ENCODE data around the gene KLF16. TPM values are rescaled to one million over a fixed set of nuclear protein-coding genes. Genes with fewer than 3 reads are reported as not detected.

KLF16 gene
- total RNA-seq, 1 donor from 2014 or later, result 13.2 TPM

DNA sequence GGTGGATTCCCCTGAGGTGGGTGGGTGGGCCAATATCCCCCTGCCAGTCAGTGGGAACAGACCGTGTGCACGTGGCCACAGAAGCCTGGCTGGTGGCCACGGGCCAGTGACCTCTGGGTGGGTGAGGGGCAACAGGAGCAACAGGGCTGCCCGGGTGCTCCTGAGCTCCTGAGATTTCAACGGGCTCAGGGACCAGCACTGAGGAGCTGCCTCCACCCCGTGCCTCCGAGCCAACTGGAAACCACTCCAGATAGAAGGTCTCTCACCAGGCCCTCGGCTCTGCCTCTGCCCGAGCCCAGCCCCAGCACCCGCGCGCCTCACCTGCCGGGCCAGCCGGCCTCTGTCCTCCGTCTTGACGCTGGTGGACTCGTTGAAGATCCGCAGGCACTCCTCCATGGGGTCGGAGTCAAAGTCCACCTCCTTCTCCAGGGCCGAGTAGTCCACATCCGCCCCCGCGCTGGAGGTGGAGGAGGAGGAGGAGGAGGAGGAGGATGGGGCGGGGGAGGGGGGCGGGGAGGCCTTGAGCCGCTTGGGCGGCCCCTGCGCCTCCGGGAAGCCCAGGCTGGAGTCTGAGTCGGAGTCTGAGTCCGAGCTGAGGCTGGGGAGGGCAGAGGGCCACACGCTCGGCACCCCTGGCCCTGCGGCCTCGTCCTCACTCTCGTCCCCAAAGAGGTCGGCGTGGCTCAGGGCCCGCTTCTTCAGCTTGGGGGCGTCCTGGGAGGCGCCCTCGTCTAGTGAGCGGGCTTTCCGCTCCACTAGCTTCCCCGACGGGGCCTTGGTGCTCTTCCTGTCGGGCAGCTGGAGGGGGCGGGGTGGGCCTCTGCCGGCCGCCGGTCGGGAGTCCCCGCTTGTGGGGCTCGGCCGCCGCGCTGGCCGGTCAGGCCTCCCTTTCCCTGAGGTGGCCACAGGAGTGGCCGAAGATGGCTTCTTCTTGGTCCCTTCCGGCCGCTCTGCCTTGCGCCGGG, 36.5 kb downstream of the KLF16 start:
- Mint-ChIP-seq H3K9me3 (ENCODE audit: low read depth) (no peaks in the 10 kb centered on the region), H3K27me3 (no peaks in the 10 kb centered on the region), H3K27ac (no peak overlapping the region), H3K4me3 (ENCODE audit: low read depth) (peak overlapping the region; percentile 33), H3K36me3 (ENCODE audit: insufficient read depth) (peaks cover 8% of the 10 kb centered on the region), H3K4me1 (ENCODE audit: low read depth) (peaks cover 4% of the 10 kb centered on the region)
- DNase-seq (ENCODE audit: low spot score, unreplicated experiment), result no peak
- no peak for TF ChIP-seq CTCF (IDR thresholded peaks at IDR 0.05; ENCODE audit: unreplicated experiment)

- TF ChIP-seq CTCF (IDR thresholded peaks at IDR 0.05; ENCODE audit: unreplicated experiment), result peak; percentile 92
- Mint-ChIP-seq H3K9me3 (ENCODE audit: low read depth) (no peaks in the 10 kb centered on the region), H3K27me3 (no peaks in the 10 kb centered on the region), H3K4me1 (ENCODE audit: low read depth) (peaks cover 4% of the 10 kb centered on the region), H3K36me3 (ENCODE audit: insufficient read depth) (peaks cover 9% of the 10 kb centered on the region), H3K27ac (peak overlapping the region; percentile 31), H3K4me3 (ENCODE audit: low read depth) (no peak overlapping the region)
- peak; percentile 86 for DNase-seq (ENCODE audit: low spot score, unreplicated experiment)
Observed at GRCh38 chr19:1825909-1826556, 37.3 kb downstream of the KLF16 start.

- no peak for DNase-seq (ENCODE audit: low spot score, unreplicated experiment)
- Mint-ChIP-seq H3K27me3 (no peaks in the 10 kb centered on the region), H3K27ac (no peak overlapping the region), H3K4me1 (ENCODE audit: low read depth) (peaks cover 4% of the 10 kb centered on the region), H3K9me3 (ENCODE audit: low read depth) (no peaks in the 10 kb centered on the region), H3K36me3 (ENCODE audit: insufficient read depth) (peaks cover 12% of the 10 kb centered on the region), H3K4me3 (ENCODE audit: low read depth) (no peak overlapping the region)
- TF ChIP-seq CTCF (IDR thresholded peaks at IDR 0.05; ENCODE audit: unreplicated experiment), result no peak
Observed at GRCh38 chr19:1824252-1824622, 39.1 kb downstream of the KLF16 start.

GRCh38 chr19:1823539-1824251, 39.7 kb downstream of the KLF16 start:
- no peak for TF ChIP-seq CTCF (IDR thresholded peaks at IDR 0.05; ENCODE audit: unreplicated experiment)
- H3K27me3 Mint-ChIP-seq, result no peaks in the 10 kb centered on the region
- H3K4me3 Mint-ChIP-seq (ENCODE audit: low read depth), result no peak overlapping the region
- DNase-seq (ENCODE audit: low spot score, unreplicated experiment), result no peak
- H3K4me1 Mint-ChIP-seq (ENCODE audit: low read depth), result peaks cover 4% of the 10 kb centered on the region
- H3K27ac Mint-ChIP-seq, result no peak overlapping the region
- peaks cover 12% of the 10 kb centered on the region for H3K36me3 Mint-ChIP-seq (ENCODE audit: insufficient read depth)
- no peaks in the 10 kb centered on the region for H3K9me3 Mint-ChIP-seq (ENCODE audit: low read depth)

DNA sequence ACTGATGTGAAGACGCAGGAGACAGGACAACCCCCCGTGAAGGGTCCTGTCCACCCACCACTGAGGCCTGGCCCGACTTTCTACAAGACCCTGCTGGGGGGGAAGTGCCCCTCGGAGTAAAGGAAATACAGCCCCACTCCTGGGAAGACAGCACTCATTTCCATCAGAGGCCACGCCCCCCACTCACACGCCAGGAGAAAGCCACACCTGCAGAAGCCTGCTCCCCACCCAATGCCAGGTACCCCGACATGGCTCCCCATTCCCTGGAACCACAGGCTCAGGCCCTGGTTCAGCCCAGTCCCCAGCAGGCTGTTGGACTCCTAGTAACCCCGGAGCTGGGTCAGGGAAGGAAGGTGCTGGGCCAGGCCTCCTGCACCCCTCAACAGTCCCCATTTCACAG, 40.4 kb downstream of the KLF16 start:
- Mint-ChIP-seq H3K9me3 (ENCODE audit: low read depth) (no peaks in the 10 kb centered on the region), H3K4me3 (ENCODE audit: low read depth) (no peak overlapping the region), H3K27me3 (no peaks in the 10 kb centered on the region), H3K4me1 (ENCODE audit: low read depth) (peaks cover 4% of the 10 kb centered on the region), H3K27ac (no peak overlapping the region), H3K36me3 (ENCODE audit: insufficient read depth) (peaks cover 12% of the 10 kb centered on the region)
- TF ChIP-seq CTCF (IDR thresholded peaks at IDR 0.05; ENCODE audit: unreplicated experiment), result no peak
- no peak for DNase-seq (ENCODE audit: low spot score, unreplicated experiment)

Measured in progenitor cell of endocrine pancreas (in vitro differentiated cells).